Hindlimb muscle (tissue), 1 donor: ENCODE measurements around the gene MAX. TPM values are rescaled to one million over a fixed set of nuclear protein-coding genes. Genes with fewer than 3 reads are reported as not detected.
"Not testable (repeated sequence)": the region's sequence is repeated elsewhere in the genome, so short reads cannot be mapped to it uniquely, and the experiment has no call there.

Experiments
- DNase-seq: peaks from one replicate; pipeline ENCODE4 v3.0.0-alpha.2; 2013
- polyA plus RNA-seq: library from polyadenylated mRNA; unstranded; fragments of 120-200 nt; gene quantifications from one replicate; pipeline ENCODE4 v1.2.1, GENCODE V29; 2013; ENCODE audit not compliant: insufficient read length

Gene MAX
- polyA plus RNA-seq, 1 donor = 37.1 TPM

- DNase-seq = no peak
Observed at GRCh38 chr14:65103150-65103760, 938 bp upstream of the MAX start.

GRCh38 chr14:65101631-65102440 lies 481 bp downstream of the MAX start:
- peak; percentile 22 for DNase-seq

- no peak for DNase-seq
Observed at GRCh38 chr14:65100922-65101541, 1.3 kb downstream of the MAX start.

- DNase-seq = no peak
Observed at GRCh38 chr14:65098586-65098985, 3.7 kb downstream of the MAX start.

GRCh38 chr14:65096323-65097089 lies 5.8 kb downstream of the MAX start:
- no peak for DNase-seq

GRCh38 chr14:65095633-65096205 lies 6.6 kb downstream of the MAX start:
- peak; percentile 85 for DNase-seq

GRCh38 chr14:65092349-65092748 lies 10.0 kb downstream of the MAX start:
- DNase-seq = no peak

- not testable (repeated sequence) for DNase-seq
Observed at GRCh38 chr14:65087835-65088234, 14.5 kb downstream of the MAX start.

GRCh38 chr14:65086686-65087085 lies 15.6 kb downstream of the MAX start:
- not testable (repeated sequence) for DNase-seq

GRCh38 chr14:65084554-65085505 lies 17.5 kb downstream of the MAX start:
- DNase-seq = no peak

- DNase-seq = no peak
Observed at GRCh38 chr14:65082930-65083329, 19.4 kb downstream of the MAX start.

GRCh38 chr14:65080960-65081747 lies 21.2 kb downstream of the MAX start:
- DNase-seq = no peak

GRCh38 chr14:65079768-65080167 lies 22.5 kb downstream of the MAX start:
- no peak for DNase-seq

GRCh38 chr14:65079201-65079600 lies 23.1 kb downstream of the MAX start:
- no peak for DNase-seq

GRCh38 chr14:65077318-65077717 lies 25.0 kb downstream of the MAX start:
- no peak for DNase-seq

- no peak for DNase-seq
Observed at GRCh38 chr14:65075628-65076325, 26.5 kb downstream of the MAX start.

- DNase-seq = no peak
Observed at GRCh38 chr14:65074449-65075150, 27.7 kb downstream of the MAX start.

- no peak for DNase-seq
Observed at GRCh38 chr14:65073605-65074201, 28.6 kb downstream of the MAX start.

GRCh38 chr14:65072937-65073336 lies 29.4 kb downstream of the MAX start:
- no peak for DNase-seq
